ENCODE measurements around the gene ACTN1. TPM values are rescaled to one million over a fixed set of nuclear protein-coding genes. Genes with fewer than 3 reads are reported as not detected.

ACTN1 gene
- total RNA-seq, 1 donor from 2014 or later, result 77.1 TPM

GRCh38 chr14:68949601-68949965, 29.5 kb downstream of the ACTN1 start:
- Mint-ChIP-seq H3K36me3 (ENCODE audit: low read depth) (no peaks in the 10 kb centered on the region), H3K27me3 (ENCODE audit: low read depth) (no peaks in the 10 kb centered on the region), H3K4me3 (no peak overlapping the region), H3K27ac (ENCODE audit: unreplicated experiment) (no peak overlapping the region), H3K4me1 (peaks cover 43% of the 10 kb centered on the region), H3K9me3 (no peaks in the 10 kb centered on the region)
- no peak for DNase-seq (ENCODE audit: low read depth, low spot score)
- TF ChIP-seq, protein P1, sequence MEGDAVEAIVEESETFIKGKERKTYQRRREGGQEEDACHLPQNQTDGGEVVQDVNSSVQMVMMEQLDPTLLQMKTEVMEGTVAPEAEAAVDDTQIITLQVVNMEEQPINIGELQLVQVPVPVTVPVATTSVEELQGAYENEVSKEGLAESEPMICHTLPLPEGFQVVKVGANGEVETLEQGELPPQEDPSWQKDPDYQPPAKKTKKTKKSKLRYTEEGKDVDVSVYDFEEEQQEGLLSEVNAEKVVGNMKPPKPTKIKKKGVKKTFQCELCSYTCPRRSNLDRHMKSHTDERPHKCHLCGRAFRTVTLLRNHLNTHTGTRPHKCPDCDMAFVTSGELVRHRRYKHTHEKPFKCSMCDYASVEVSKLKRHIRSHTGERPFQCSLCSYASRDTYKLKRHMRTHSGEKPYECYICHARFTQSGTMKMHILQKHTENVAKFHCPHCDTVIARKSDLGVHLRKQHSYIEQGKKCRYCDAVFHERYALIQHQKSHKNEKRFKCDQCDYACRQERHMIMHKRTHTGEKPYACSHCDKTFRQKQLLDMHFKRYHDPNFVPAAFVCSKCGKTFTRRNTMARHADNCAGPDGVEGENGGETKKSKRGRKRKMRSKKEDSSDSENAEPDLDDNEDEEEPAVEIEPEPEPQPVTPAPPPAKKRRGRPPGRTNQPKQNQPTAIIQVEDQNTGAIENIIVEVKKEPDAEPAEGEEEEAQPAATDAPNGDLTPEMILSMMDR (conservative IDR thresholded peaks at IDR 0.05), result no peak

- TF ChIP-seq, protein P1 (conservative IDR thresholded peaks at IDR 0.05), result no peak
- Mint-ChIP-seq H3K27me3 (ENCODE audit: low read depth) (no peaks in the 10 kb centered on the region), H3K4me1 (peaks cover 48% of the 10 kb centered on the region), H3K4me3 (no peak overlapping the region), H3K27ac (ENCODE audit: unreplicated experiment) (peak overlapping the region; percentile 38), H3K9me3 (no peaks in the 10 kb centered on the region), H3K36me3 (ENCODE audit: low read depth) (no peaks in the 10 kb centered on the region)
- DNase-seq (ENCODE audit: low read depth, low spot score), result no peak
These were observed 30.2 kb downstream of the ACTN1 start for GRCh38 chr14:68948686-68949600.

DNA sequence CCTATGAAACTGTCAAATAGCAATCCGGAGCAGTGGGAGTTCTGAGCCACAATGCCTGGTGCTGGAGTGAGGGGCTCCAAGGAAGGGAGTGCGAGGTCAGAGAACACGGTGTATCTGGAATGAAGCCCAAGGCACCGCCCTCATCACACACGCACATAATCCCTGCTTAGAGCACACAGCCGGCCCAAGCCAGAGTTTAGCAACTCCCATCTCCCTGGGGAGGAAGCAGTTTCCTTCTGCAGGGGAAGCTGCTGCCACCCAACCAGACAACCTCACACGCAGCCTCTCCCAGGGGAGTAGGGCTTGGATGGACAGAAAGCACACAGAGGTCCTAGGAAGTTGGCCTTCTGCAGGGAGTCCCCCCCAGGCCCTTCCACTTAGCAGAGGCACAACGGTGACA, 31.3 kb downstream of the ACTN1 start:
- H3K4me3 Mint-ChIP-seq, result no peak overlapping the region
- no peak for DNase-seq (ENCODE audit: low read depth, low spot score)
- TF ChIP-seq, protein P1 (conservative IDR thresholded peaks at IDR 0.05), result no peak
- H3K27ac Mint-ChIP-seq (ENCODE audit: unreplicated experiment), result peak overlapping the region; percentile 35
- H3K4me1 Mint-ChIP-seq, result peaks cover 44% of the 10 kb centered on the region
- H3K36me3 Mint-ChIP-seq (ENCODE audit: low read depth), result no peaks in the 10 kb centered on the region
- H3K9me3 Mint-ChIP-seq, result no peaks in the 10 kb centered on the region
- no peaks in the 10 kb centered on the region for H3K27me3 Mint-ChIP-seq (ENCODE audit: low read depth)

DNA sequence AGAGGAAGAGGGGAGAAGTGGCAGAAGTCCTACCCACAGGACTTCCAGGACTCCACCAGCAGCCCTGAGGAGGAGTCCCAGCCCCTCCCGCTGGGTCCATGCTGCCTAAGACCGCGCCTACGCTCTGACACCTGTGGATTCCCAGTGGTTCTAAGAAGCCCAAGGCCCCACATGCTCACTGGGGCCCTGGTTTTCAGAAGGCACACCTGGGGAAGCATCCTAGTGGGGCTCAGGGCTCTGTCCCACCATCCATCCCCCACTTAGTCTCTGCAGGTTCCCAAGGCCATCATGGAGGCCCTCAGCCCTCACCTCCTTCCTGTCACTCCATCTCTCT, 32.6 kb downstream of the ACTN1 start:
- no peak overlapping the region for H3K4me3 Mint-ChIP-seq
- H3K27me3 Mint-ChIP-seq (ENCODE audit: low read depth), result no peaks in the 10 kb centered on the region
- peaks cover 50% of the 10 kb centered on the region for H3K4me1 Mint-ChIP-seq
- no peak for DNase-seq (ENCODE audit: low read depth, low spot score)
- TF ChIP-seq, protein P1 (conservative IDR thresholded peaks at IDR 0.05), result no peak
- H3K9me3 Mint-ChIP-seq, result no peaks in the 10 kb centered on the region
- no peaks in the 10 kb centered on the region for H3K36me3 Mint-ChIP-seq (ENCODE audit: low read depth)
- H3K27ac Mint-ChIP-seq (ENCODE audit: unreplicated experiment), result no peak overlapping the region

DNA sequence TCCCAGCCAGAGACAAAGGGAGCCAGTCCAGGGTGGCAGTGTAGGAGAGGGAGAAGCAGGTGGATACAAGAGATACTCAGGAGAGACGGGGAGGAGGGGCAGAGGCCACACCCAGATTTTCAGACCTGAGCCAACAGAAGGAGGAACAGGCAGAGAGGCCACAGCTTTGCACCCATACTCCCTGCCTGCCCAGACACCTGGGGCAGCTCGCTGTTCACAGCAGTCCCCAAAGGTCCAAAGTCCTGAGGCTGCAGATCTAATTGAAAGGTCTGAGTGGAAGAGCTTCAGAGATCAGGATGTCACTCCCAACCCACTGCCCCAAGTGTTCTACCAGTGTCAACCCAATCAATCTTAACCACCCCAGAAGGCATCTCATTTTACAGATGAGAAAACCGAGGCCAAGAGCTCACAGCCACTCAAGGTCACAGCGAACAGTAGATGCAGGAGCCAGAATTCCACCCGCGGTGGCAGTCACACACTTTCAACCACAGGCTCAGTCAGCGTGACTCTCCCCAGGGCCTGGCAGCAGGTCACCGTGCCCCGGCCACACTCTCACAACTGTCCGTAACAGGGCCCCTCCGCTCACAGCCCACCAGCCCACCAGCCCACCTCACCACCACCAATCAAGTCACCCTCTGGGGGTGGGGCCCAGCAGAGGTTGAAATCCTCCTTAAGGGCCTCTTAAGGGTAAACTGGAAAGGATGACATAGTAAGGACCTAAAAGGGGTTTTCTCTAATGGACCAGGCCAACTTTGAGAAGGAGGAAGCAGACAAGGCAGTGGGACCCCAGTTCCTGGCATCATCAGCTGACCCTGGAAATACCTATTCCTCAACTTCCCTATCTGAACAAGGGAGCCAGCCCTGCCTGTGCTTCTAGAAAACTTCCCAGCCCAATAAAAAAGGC, 33.3 kb downstream of the ACTN1 start:
- H3K27me3 Mint-ChIP-seq (ENCODE audit: low read depth), result no peaks in the 10 kb centered on the region
- no peaks in the 10 kb centered on the region for H3K9me3 Mint-ChIP-seq
- no peak overlapping the region for H3K27ac Mint-ChIP-seq (ENCODE audit: unreplicated experiment)
- peaks cover 44% of the 10 kb centered on the region for H3K4me1 Mint-ChIP-seq
- no peak overlapping the region for H3K4me3 Mint-ChIP-seq
- no peak for DNase-seq (ENCODE audit: low read depth, low spot score)
- TF ChIP-seq, protein P1 (conservative IDR thresholded peaks at IDR 0.05), result no peak
- H3K36me3 Mint-ChIP-seq (ENCODE audit: low read depth), result no peaks in the 10 kb centered on the region
